ENCODE measurements around the gene CSNK1A1.

CSNK1A1 gene

DNA sequence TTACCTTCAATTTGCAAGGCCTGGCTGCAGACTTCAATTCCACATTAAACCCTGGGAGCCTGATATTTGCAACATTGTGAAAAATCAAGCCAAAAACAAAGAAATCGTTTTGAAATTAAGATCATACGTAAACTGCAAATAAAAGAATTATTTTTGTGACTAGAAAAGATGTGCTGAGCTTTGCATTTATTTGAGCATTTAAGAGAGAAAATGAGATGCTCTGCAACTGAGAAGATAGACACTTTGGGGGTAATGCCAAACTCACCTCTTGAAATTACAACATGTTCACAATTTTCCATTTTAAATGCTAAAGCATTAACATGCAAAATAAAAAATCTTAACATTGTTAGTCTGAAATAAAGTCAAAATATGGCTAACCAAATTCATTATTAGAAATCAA is 46.6 kb downstream of the CSNK1A1 start:
- H3K79me1 ChIP-seq (ENCODE audit: low read depth, low read length), result no peaks in the 10 kb centered on the region
- H2BK12ac ChIP-seq (ENCODE audit: low read length), result no peak overlapping the region
- H3K27me3 ChIP-seq (ENCODE audit: control insufficient read depth in 3 of 3, insufficient read depth in 3 of 3, low read depth in 1 of 3, low read length in 3 of 3), result no peaks in the 10 kb centered on the region
- H3K4me3 ChIP-seq (ENCODE audit: low read length in 2 of 2), result no peak overlapping the region
- H3K14ac ChIP-seq (ENCODE audit: low read length), result no peak overlapping the region
- no peak overlapping the region for H3K23ac ChIP-seq (ENCODE audit: low read depth, low read length, poor library complexity)
- no peak overlapping the region for H2BK120ac ChIP-seq (ENCODE audit: low read depth, low read length)
- H2BK5ac ChIP-seq (ENCODE audit: low read length), result no peak overlapping the region
- no peak overlapping the region for H3K18ac ChIP-seq (ENCODE audit: low read length)
- H4K91ac ChIP-seq (ENCODE audit: low read depth, low read length, poor library complexity), result no peak overlapping the region
- H4K8ac ChIP-seq (ENCODE audit: low read depth, low read length), result no peak overlapping the region
- no peak overlapping the region for H3K4ac ChIP-seq (ENCODE audit: low read length)
- H3K9me3 ChIP-seq (replicated peaks in 1 of 2; ENCODE audit: control insufficient read depth in 2 of 2, insufficient read depth in 1 of 2, low read depth in 1 of 2, low read length in 2 of 2), result no peaks in the 10 kb centered on the region
- WGBS, 2 donors (ENCODE audit: extremely low coverage in 2 of 2, insufficient read length in 2 of 2, insufficient replicate concordance in 1 of 2), result no CpG with 5 or more reads among the region's 2 CpGs
- peaks cover 30 to 96% of the 10 kb centered on the region in 2 donors for H3K36me3 ChIP-seq (replicated peaks in 1 of 2; ENCODE audit: control insufficient read depth in 2 of 2, insufficient read depth in 2 of 2, low read length in 2 of 2)
- H3K27ac ChIP-seq (replicated peaks; ENCODE audit: low read length), result no peak overlapping the region
- H3K4me1 ChIP-seq (ENCODE audit: control insufficient read depth in 2 of 2, insufficient read depth in 1 of 2, low read depth in 1 of 2, low read length in 2 of 2), result no peaks in the 10 kb centered on the region
- no peak overlapping the region for H2BK15ac ChIP-seq (ENCODE audit: low read length)
- no peak overlapping the region for H2AFZ ChIP-seq (ENCODE audit: low read length)
- no peak overlapping the region for H2AK5ac ChIP-seq (ENCODE audit: low read depth, low read length)
- DNase-seq (ENCODE audit: low spot score), result no peak
- H3K4me2 ChIP-seq (ENCODE audit: insufficient read depth, low read length, poor library complexity, severe bottlenecking), result no peak overlapping the region
- H3K9ac ChIP-seq (ENCODE audit: low read depth, low read length, poor library complexity), result no peak overlapping the region

DNA sequence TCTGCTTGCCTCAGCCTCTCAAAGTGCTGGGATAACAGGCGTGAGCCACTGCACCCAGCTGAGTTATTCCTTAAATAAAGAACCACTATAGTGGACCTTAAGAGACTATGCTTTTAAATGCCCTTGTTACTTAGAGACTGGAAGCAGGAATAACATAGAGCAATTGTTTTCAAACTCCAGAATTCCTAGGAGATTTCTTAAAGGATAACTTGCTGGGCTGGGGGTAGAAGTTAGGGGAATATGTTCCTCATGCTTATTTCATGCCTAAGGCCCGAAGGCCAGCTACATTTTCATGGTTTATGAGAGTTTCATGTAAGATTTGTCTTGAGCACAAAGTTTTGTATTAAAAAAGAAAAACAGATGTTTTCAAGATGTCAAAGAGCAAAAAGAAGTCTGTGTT is 48.2 kb downstream of the CSNK1A1 start:
- no CpG with 5 or more reads among the region's 2 CpGs for WGBS, 2 donors (ENCODE audit: extremely low coverage in 2 of 2, insufficient read length in 2 of 2, insufficient replicate concordance in 1 of 2)

DNA sequence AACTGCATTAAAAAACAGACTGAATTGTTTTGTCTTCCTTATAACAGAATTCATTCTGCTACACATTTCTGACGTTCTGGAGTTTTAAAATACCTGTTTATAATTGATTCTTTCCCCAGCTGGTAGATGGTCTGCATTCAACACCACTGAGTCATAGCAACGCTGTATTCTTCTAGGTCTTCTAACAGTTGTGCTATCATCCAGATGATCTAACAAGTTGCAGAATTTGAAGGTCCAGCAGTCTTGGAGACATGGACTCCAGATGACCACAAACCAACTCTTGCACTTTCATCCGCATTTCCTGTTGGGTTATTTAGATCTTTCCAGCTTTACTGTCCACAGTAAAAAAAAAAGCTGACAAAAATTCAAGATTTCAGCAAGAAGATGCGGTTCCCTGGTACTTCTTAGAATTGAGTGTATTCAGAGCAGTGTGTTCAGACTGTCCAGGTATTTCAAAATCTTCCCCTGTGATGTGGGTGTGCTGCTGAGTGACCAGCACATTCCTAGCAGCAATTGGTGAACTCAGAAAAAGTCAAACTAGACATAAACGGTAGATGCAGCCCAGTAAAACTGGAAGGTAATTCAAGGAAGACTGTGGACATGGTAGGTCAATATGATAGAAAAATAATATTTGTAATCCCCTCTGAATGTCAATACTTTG is 50.2 kb downstream of the CSNK1A1 start:
- H3K9me3 ChIP-seq (replicated peaks in 1 of 2; ENCODE audit: control insufficient read depth in 2 of 2, insufficient read depth in 1 of 2, low read depth in 1 of 2, low read length in 2 of 2), result no peaks in the 10 kb centered on the region
- no CpG with 5 or more reads among the region's 5 CpGs for WGBS, 2 donors (ENCODE audit: extremely low coverage in 2 of 2, insufficient read length in 2 of 2, insufficient replicate concordance in 1 of 2)
- no peak overlapping the region for H2BK15ac ChIP-seq (ENCODE audit: low read length)
- H4K8ac ChIP-seq (ENCODE audit: low read depth, low read length), result no peak overlapping the region
- H2BK12ac ChIP-seq (ENCODE audit: low read length), result no peak overlapping the region
- no peak overlapping the region for H3K9ac ChIP-seq (ENCODE audit: low read depth, low read length, poor library complexity)
- no peak overlapping the region for H3K18ac ChIP-seq (ENCODE audit: low read length)
- no peaks in the 10 kb centered on the region for H3K27me3 ChIP-seq (ENCODE audit: control insufficient read depth in 3 of 3, insufficient read depth in 3 of 3, low read depth in 1 of 3, low read length in 3 of 3)
- no peak overlapping the region for H3K4me2 ChIP-seq (ENCODE audit: insufficient read depth, low read length, poor library complexity, severe bottlenecking)
- H3K27ac ChIP-seq (replicated peaks; ENCODE audit: low read length), result no peak overlapping the region
- no peak overlapping the region for H3K4ac ChIP-seq (ENCODE audit: low read length)
- H2BK5ac ChIP-seq (ENCODE audit: low read length), result no peak overlapping the region
- DNase-seq (ENCODE audit: low spot score), result no peak
- no peak overlapping the region for H3K23ac ChIP-seq (ENCODE audit: low read depth, low read length, poor library complexity)
- H3K4me3 ChIP-seq (ENCODE audit: low read length in 2 of 2), result no peak overlapping the region
- H3K4me1 ChIP-seq (ENCODE audit: control insufficient read depth in 2 of 2, insufficient read depth in 1 of 2, low read depth in 1 of 2, low read length in 2 of 2), result no peaks in the 10 kb centered on the region
- H2AFZ ChIP-seq (ENCODE audit: low read length), result no peak overlapping the region
- no peak overlapping the region for H2AK5ac ChIP-seq (ENCODE audit: low read depth, low read length)
- peaks cover 28 to 96% of the 10 kb centered on the region in 2 donors for H3K36me3 ChIP-seq (replicated peaks in 1 of 2; ENCODE audit: control insufficient read depth in 2 of 2, insufficient read depth in 2 of 2, low read length in 2 of 2)
- no peak overlapping the region for H3K14ac ChIP-seq (ENCODE audit: low read length)
- H3K79me1 ChIP-seq (ENCODE audit: low read depth, low read length), result no peaks in the 10 kb centered on the region
- no peak overlapping the region for H2BK120ac ChIP-seq (ENCODE audit: low read depth, low read length)
- no peak overlapping the region for H4K91ac ChIP-seq (ENCODE audit: low read depth, low read length, poor library complexity)

More for the DNA sequence above, 48.2 kb downstream of the CSNK1A1 start:
- Histone ChIP-seq H2AFZ (ENCODE audit: low read length) (no peak overlapping the region), H2AK5ac (ENCODE audit: low read depth, low read length) (no peak overlapping the region), H2BK5ac (ENCODE audit: low read length) (no peak overlapping the region), H3K23ac (ENCODE audit: low read depth, low read length, poor library complexity) (no peak overlapping the region), H3K4me1 (ENCODE audit: control insufficient read depth in 2 of 2, insufficient read depth in 1 of 2, low read depth in 1 of 2, low read length in 2 of 2) (no peaks in the 10 kb centered on the region), H3K27me3 (ENCODE audit: control insufficient read depth in 3 of 3, insufficient read depth in 3 of 3, low read depth in 1 of 3, low read length in 3 of 3) (no peaks in the 10 kb centered on the region), H2BK15ac (ENCODE audit: low read length) (no peak overlapping the region), H3K36me3 (replicated peaks in 1 of 2; ENCODE audit: control insufficient read depth in 2 of 2, insufficient read depth in 2 of 2, low read length in 2 of 2) (peaks cover 26 to 96% of the 10 kb centered on the region in 2 donors), H3K9ac (ENCODE audit: low read depth, low read length, poor library complexity) (no peak overlapping the region), H4K8ac (ENCODE audit: low read depth, low read length) (no peak overlapping the region), H2BK12ac (ENCODE audit: low read length) (no peak overlapping the region), H3K79me1 (ENCODE audit: low read depth, low read length) (no peaks in the 10 kb centered on the region), H3K4me3 (ENCODE audit: low read length in 2 of 2) (no peak overlapping the region), H3K9me3 (replicated peaks in 1 of 2; ENCODE audit: control insufficient read depth in 2 of 2, insufficient read depth in 1 of 2, low read depth in 1 of 2, low read length in 2 of 2) (no peaks in the 10 kb centered on the region), H4K91ac (ENCODE audit: low read depth, low read length, poor library complexity) (no peak overlapping the region), H3K14ac (ENCODE audit: low read length) (no peak overlapping the region), H3K4ac (ENCODE audit: low read length) (no peak overlapping the region), H2BK120ac (ENCODE audit: low read depth, low read length) (no peak overlapping the region), H3K27ac (replicated peaks; ENCODE audit: low read length) (no peak overlapping the region), H3K4me2 (ENCODE audit: insufficient read depth, low read length, poor library complexity, severe bottlenecking) (no peak overlapping the region), H3K18ac (ENCODE audit: low read length) (no peak overlapping the region)
- no peak for DNase-seq (ENCODE audit: low spot score)

DNA sequence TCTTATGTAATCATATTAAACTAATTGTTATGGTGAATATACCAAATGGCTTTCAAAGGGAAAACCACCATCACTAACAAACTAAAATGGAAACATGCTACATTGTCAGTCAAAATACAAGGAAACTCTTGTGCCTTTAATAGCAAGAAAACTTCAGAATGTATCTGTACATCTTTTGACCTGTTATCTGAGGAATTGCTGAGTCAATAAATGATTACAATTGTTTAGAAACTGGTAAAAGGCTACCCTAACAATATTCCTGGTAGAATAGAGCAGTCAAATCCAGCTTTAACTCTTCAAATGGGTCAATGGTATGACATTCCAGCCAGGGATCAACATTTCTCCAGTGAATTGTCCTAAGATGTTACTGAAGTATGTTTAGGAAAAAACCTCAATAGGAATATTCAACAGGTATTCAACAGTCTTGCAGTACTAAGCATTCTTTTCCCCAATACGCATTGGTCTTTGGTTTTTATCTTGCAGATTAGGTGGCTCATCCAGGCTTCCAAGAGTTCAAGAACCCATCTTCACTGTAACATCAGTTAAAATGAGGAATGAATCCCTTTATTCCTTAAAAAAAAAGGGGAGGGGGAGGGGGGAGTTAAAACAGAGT is 52.4 kb downstream of the CSNK1A1 start:
- Histone ChIP-seq H3K9me3 (replicated peaks in 1 of 2; ENCODE audit: control insufficient read depth in 2 of 2, insufficient read depth in 1 of 2, low read depth in 1 of 2, low read length in 2 of 2) (no peaks in the 10 kb centered on the region), H2BK5ac (ENCODE audit: low read length) (no peak overlapping the region), H3K36me3 (replicated peaks in 1 of 2; ENCODE audit: control insufficient read depth in 2 of 2, insufficient read depth in 2 of 2, low read length in 2 of 2) (peaks cover 20 to 96% of the 10 kb centered on the region in 2 donors)

More for the DNA sequence above, 52.4 kb downstream of the CSNK1A1 start:
- Histone ChIP-seq H3K4me3 (ENCODE audit: low read length in 2 of 2) (no peak overlapping the region), H2BK12ac (ENCODE audit: low read length) (no peak overlapping the region), H3K4me1 (ENCODE audit: control insufficient read depth in 2 of 2, insufficient read depth in 1 of 2, low read depth in 1 of 2, low read length in 2 of 2) (no peaks in the 10 kb centered on the region), H3K79me1 (ENCODE audit: low read depth, low read length) (no peaks in the 10 kb centered on the region), H2BK15ac (ENCODE audit: low read length) (no peak overlapping the region), H3K27ac (replicated peaks; ENCODE audit: low read length) (no peak overlapping the region), H2BK120ac (ENCODE audit: low read depth, low read length) (no peak overlapping the region), H4K91ac (ENCODE audit: low read depth, low read length, poor library complexity) (no peak overlapping the region), H3K18ac (ENCODE audit: low read length) (no peak overlapping the region), H3K9ac (ENCODE audit: low read depth, low read length, poor library complexity) (no peak overlapping the region), H2AK5ac (ENCODE audit: low read depth, low read length) (no peak overlapping the region), H3K4ac (ENCODE audit: low read length) (no peak overlapping the region), H3K14ac (ENCODE audit: low read length) (no peak overlapping the region), H3K4me2 (ENCODE audit: insufficient read depth, low read length, poor library complexity, severe bottlenecking) (no peak overlapping the region), H2AFZ (ENCODE audit: low read length) (no peak overlapping the region), H3K23ac (ENCODE audit: low read depth, low read length, poor library complexity) (no peak overlapping the region), H4K8ac (ENCODE audit: low read depth, low read length) (no peak overlapping the region), H3K27me3 (ENCODE audit: control insufficient read depth in 3 of 3, insufficient read depth in 3 of 3, low read depth in 1 of 3, low read length in 3 of 3) (no peaks in the 10 kb centered on the region)
- no peak for DNase-seq (ENCODE audit: low spot score)
- no CpG with 5 or more reads among the region's 1 CpG for WGBS, 2 donors (ENCODE audit: extremely low coverage in 2 of 2, insufficient read length in 2 of 2, insufficient replicate concordance in 1 of 2)

Measured in neuronal stem cell (in vitro differentiated cells).